ENCODE results near the gene TFF1.

Gene TFF1

DNA sequence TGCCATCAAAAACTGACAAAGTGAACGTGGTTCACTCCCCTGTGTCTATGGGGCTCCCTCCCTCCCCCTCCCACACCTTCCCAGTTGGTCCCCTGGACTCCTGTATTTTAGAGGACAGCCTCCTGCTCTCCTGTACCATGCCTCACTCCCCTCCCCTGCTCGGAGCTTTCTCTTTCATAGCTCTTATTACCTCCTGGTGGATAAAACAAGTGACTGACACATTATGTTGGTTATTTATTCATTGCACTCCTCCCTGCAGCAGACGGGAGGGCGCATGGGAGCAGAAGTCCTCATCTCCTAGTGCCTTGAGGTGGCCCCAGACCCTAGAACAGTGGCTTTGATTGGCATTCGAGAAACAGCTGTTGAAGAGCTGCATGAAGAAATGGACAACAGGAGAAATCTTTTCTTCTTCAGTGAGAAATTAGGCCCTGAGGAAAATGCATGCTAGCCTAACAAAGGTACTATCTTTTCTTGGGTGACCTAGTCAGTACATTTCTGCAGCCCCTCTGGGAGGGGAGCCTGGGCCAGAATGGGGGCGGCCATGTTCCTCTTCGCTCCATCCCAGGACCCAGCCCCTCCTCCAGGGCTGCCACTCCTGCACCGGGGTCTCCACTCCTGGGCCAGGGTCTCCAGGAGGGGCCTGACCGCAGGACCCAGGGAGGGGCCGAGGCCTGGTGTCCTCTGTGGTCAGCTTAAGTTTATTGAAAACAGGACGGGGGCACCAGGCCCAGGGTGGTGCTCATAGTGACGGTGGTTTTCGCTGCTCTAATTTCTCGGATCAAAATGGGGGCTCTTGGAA lies 1.2 kb upstream of the TFF1 start:
- Histone ChIP-seq H3K4me3 (ENCODE audit: low read depth, low read length) (no peak overlapping the region), H3K27me3 (peaks cover 17% of the 10 kb centered on the region), H3K9me3 (no peaks in the 10 kb centered on the region), H3K36me3 (no peaks in the 10 kb centered on the region), H3K4me1 (no peaks in the 10 kb centered on the region)
- TF ChIP-seq, protein P1, sequence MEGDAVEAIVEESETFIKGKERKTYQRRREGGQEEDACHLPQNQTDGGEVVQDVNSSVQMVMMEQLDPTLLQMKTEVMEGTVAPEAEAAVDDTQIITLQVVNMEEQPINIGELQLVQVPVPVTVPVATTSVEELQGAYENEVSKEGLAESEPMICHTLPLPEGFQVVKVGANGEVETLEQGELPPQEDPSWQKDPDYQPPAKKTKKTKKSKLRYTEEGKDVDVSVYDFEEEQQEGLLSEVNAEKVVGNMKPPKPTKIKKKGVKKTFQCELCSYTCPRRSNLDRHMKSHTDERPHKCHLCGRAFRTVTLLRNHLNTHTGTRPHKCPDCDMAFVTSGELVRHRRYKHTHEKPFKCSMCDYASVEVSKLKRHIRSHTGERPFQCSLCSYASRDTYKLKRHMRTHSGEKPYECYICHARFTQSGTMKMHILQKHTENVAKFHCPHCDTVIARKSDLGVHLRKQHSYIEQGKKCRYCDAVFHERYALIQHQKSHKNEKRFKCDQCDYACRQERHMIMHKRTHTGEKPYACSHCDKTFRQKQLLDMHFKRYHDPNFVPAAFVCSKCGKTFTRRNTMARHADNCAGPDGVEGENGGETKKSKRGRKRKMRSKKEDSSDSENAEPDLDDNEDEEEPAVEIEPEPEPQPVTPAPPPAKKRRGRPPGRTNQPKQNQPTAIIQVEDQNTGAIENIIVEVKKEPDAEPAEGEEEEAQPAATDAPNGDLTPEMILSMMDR (IDR thresholded peaks at IDR 0.05; ENCODE audit: low read depth, low read length) = no peak
- DNase-seq = no peak

DNA sequence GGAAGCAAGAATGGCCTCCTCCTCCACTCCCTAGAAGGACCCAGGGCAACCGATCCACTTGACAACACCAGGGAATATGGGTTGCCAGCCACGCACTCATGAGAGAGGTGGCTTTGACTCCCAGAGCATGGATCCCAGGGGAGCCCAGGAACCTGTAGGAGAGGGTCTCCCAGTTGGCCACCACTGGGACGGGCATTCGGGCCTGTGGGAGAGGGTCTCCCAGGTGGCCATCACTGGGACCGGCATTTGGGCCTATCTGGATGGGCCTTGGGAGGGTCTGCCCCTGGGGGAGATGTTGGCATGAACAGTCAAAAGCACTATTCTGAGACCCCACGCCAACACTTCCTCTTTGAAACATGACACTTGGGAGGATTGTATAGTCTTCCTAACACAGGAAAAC lies 565 bp downstream of the TFF1 start:
- no peak overlapping the region for H3K4me3 ChIP-seq (ENCODE audit: low read depth, low read length)
- peaks cover 31% of the 10 kb centered on the region for H3K27me3 ChIP-seq
- no peaks in the 10 kb centered on the region for H3K9me3 ChIP-seq
- no peak for DNase-seq
- H3K36me3 ChIP-seq = no peaks in the 10 kb centered on the region
- TF ChIP-seq, protein P1 (IDR thresholded peaks at IDR 0.05; ENCODE audit: low read depth, low read length) = no peak
- no peaks in the 10 kb centered on the region for H3K4me1 ChIP-seq

GRCh38 chr21:42364304-42364865 lies 1.9 kb downstream of the TFF1 start:
- Histone ChIP-seq H3K27me3 (peaks cover 31% of the 10 kb centered on the region), H3K4me3 (ENCODE audit: low read depth, low read length) (no peak overlapping the region), H3K36me3 (no peaks in the 10 kb centered on the region), H3K9me3 (no peaks in the 10 kb centered on the region), H3K4me1 (no peaks in the 10 kb centered on the region)
- TF ChIP-seq, protein P1 (IDR thresholded peaks at IDR 0.05; ENCODE audit: low read depth, low read length) = no peak
- no peak for DNase-seq

- peaks cover 31% of the 10 kb centered on the region for H3K27me3 ChIP-seq
- no peaks in the 10 kb centered on the region for H3K4me1 ChIP-seq
- H3K4me3 ChIP-seq (ENCODE audit: low read depth, low read length) = no peak overlapping the region
- H3K36me3 ChIP-seq = no peaks in the 10 kb centered on the region
- no peak for DNase-seq
- no peaks in the 10 kb centered on the region for H3K9me3 ChIP-seq
- TF ChIP-seq, protein P1 (IDR thresholded peaks at IDR 0.05; ENCODE audit: low read depth, low read length) = no peak
These were observed 3.0 kb downstream of the TFF1 start for GRCh38 chr21:42363312-42363711.

- TF ChIP-seq, protein P1 (IDR thresholded peaks at IDR 0.05; ENCODE audit: low read depth, low read length) = no peak
- no peak for DNase-seq
- no peak overlapping the region for H3K4me3 ChIP-seq (ENCODE audit: low read depth, low read length)
These were observed 3.6 kb downstream of the TFF1 start for GRCh38 chr21:42362700-42363099.

GRCh38 chr21:42362198-42362597 lies 4.1 kb downstream of the TFF1 start:
- TF ChIP-seq, protein P1 (IDR thresholded peaks at IDR 0.05; ENCODE audit: low read depth, low read length) = no peak
- Histone ChIP-seq H3K4me3 (ENCODE audit: low read depth, low read length) (no peak overlapping the region), H3K27me3 (peaks cover 31% of the 10 kb centered on the region), H3K4me1 (no peaks in the 10 kb centered on the region), H3K36me3 (no peaks in the 10 kb centered on the region), H3K9me3 (no peaks in the 10 kb centered on the region)
- no peak for DNase-seq

More at GRCh38 chr21:42362700-42363099, 3.6 kb downstream of the TFF1 start:
- Histone ChIP-seq H3K27me3 (peaks cover 31% of the 10 kb centered on the region), H3K36me3 (no peaks in the 10 kb centered on the region), H3K9me3 (no peaks in the 10 kb centered on the region), H3K4me1 (no peaks in the 10 kb centered on the region)
